WTC11 (cell line): Measurements from ENCODE around the gene DEFB132.

Experiments used
- MAX ChIP-seq: sonication (generic); formaldehyde crosslinking; IDR thresholded peaks from 2 replicates; pipeline ENCODE4 v1.8.0; 2022; ENCODE audit warnings: mild to moderate bottlenecking, missing genetic modification reagents
- TF ChIP-seq, protein P1 (sequence below): fragments of 250-450 bp; sonication (Bioruptor Pico); IDR thresholded peaks from 2 replicates; pipeline ENCODE4 v1.9.0; 2021; ENCODE audit warnings: mild to moderate bottlenecking
- TF ChIP-seq, protein P2 (sequence below): sonication (generic); formaldehyde crosslinking; IDR thresholded peaks from 2 replicates; pipeline ENCODE4 v1.8.1; 2022; ENCODE audit warnings: missing genetic modification reagents, borderline replicate concordance

DNA sequence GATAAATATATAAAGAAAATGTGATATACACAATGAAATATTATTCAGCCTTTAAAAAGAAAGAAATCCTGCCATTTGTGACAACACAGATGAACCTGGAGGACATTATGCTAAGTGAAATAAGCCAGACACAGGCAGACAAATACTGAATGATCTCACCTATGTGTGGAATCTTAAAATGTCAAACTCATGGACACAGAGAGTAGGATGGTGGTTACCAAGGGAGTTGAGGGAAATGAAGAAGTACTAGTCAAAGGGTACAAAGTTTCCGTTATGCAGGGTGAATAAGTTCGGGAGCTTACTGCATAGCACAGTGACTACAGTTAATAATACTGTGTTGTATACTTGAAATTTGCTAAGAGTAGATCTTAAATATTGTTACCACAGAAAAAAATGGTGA lies 14.6 kb upstream of the DEFB132 start:
- TF ChIP-seq, protein P1, sequence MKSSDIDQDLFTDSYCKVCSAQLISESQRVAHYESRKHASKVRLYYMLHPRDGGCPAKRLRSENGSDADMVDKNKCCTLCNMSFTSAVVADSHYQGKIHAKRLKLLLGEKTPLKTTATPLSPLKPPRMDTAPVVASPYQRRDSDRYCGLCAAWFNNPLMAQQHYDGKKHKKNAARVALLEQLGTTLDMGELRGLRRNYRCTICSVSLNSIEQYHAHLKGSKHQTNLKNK (CRISPR knock-in tag) = no peak
- TF ChIP-seq, protein P2, sequence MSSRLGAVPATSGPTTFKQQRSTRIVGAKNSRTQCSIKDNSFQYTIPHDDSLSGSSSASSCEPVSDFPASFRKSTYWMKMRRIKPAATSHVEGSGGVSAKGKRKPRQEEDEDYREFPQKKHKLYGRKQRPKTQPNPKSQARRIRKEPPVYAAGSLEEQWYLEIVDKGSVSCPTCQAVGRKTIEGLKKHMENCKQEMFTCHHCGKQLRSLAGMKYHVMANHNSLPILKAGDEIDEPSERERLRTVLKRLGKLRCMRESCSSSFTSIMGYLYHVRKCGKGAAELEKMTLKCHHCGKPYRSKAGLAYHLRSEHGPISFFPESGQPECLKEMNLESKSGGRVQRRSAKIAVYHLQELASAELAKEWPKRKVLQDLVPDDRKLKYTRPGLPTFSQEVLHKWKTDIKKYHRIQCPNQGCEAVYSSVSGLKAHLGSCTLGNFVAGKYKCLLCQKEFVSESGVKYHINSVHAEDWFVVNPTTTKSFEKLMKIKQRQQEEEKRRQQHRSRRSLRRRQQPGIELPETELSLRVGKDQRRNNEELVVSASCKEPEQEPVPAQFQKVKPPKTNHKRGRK (CRISPR knock-in tag) = no peak
- TF ChIP-seq MAX (CRISPR knock-in tag) = no peak
